Ovary (tissue), 3 donors: Measurements from ENCODE around the gene COQ9.

Experiments
- POLR2A ChIP-seq: fragments of 450-650 bp; IDR thresholded peaks from one replicate; pipeline ENCODE4 v1.6.1; 2017; ENCODE audit warnings: antibody characterized with exemption, mild to moderate bottlenecking, moderate library complexity
- TF ChIP-seq, protein P1 (sequence below), 3 donors: fragments of 450-650 bp in 2 of 3; fragments of 200-600 bp in 1 of 3; IDR thresholded peaks; one replicate each; pipeline versions ENCODE4 v1.5.1 to v1.8.0; 2016 to 2022; ENCODE audit warnings: antibody characterized with exemption in 3 of 3, mild to moderate bottlenecking in 1 of 3
- donor health status: DM: no; HTN: no; CAD: no.

DNA sequence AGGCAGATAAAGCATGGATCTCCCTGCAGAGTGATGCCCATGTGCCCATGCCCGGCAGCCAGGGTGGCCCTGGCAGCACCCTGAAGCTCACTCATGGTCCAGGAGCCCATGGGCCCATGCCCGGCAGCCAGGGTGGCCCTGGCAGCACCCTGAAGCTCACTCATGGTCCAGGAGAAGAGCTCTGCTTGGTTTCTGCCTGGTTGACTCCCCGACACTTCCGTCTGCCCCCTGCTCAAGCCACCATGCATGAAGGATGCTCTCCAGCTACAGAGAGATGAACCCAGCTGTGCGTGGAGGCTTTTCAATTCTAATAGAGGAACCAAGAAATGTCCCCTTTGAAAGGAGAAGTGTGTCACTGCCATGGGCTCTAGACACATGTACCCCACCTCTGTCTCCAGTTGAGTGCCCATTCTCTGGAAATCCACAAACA is 34.0 kb upstream of the COQ9 start:
- TF ChIP-seq, protein P1, sequence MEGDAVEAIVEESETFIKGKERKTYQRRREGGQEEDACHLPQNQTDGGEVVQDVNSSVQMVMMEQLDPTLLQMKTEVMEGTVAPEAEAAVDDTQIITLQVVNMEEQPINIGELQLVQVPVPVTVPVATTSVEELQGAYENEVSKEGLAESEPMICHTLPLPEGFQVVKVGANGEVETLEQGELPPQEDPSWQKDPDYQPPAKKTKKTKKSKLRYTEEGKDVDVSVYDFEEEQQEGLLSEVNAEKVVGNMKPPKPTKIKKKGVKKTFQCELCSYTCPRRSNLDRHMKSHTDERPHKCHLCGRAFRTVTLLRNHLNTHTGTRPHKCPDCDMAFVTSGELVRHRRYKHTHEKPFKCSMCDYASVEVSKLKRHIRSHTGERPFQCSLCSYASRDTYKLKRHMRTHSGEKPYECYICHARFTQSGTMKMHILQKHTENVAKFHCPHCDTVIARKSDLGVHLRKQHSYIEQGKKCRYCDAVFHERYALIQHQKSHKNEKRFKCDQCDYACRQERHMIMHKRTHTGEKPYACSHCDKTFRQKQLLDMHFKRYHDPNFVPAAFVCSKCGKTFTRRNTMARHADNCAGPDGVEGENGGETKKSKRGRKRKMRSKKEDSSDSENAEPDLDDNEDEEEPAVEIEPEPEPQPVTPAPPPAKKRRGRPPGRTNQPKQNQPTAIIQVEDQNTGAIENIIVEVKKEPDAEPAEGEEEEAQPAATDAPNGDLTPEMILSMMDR (IDR thresholded peaks at IDR 0.05), result no peak
- TF ChIP-seq POLR2A, result no peak
